ENCODE data around the gene ITIH3.

ITIH3 gene

DNA sequence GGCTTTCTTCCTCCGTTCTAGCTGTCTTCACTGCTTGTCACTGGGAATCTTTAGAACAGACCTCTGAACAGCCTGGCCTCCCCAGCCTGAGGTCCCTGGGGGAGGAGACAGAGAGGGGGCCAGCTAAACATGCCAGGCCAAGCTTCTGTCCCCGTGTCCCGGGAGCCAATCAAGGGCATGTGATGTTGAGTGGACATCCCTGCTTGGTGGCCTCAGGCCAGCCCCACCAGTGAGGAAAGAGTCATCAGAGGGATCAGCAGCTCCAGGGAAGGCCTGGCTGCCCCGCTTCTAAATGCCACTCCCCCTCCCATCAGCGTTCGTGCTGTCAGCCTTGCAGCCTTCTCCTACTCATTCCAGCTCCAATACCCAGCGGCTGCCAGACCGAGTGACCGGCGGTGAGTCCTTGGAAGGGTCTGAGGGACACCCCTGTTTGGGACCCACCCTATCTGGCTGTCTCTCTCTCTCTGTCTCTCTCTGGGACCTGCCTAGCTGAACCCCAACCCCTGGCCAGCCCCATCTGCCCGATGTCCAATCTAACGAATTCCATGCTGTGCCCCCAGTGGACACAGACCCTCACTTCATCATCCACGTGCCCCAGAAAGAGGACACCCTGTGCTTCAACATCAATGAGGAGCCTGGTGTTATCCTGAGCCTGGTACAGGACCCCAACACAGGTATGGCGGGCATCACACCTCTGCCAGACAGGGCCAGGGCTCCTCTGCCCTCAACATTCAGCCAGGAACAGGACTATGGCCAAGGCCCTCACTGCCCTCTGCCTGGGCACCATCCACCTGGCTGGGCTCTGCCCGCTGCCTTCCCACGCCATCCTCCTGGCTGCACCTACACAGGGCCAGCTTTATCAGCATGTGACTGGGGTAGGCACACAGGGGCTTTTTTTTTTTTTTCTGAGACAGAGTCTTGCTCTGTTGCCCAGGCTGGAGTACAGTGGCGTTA lies 6.6 kb upstream of the ITIH3 start:
- no peak overlapping the region for H3K27ac ChIP-seq
- TF ChIP-seq, protein P1, sequence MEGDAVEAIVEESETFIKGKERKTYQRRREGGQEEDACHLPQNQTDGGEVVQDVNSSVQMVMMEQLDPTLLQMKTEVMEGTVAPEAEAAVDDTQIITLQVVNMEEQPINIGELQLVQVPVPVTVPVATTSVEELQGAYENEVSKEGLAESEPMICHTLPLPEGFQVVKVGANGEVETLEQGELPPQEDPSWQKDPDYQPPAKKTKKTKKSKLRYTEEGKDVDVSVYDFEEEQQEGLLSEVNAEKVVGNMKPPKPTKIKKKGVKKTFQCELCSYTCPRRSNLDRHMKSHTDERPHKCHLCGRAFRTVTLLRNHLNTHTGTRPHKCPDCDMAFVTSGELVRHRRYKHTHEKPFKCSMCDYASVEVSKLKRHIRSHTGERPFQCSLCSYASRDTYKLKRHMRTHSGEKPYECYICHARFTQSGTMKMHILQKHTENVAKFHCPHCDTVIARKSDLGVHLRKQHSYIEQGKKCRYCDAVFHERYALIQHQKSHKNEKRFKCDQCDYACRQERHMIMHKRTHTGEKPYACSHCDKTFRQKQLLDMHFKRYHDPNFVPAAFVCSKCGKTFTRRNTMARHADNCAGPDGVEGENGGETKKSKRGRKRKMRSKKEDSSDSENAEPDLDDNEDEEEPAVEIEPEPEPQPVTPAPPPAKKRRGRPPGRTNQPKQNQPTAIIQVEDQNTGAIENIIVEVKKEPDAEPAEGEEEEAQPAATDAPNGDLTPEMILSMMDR (IDR thresholded peaks at IDR 0.05) = no peak
- no peak for TF ChIP-seq ZFX (IDR thresholded peaks at IDR 0.05; ENCODE audit: borderline replicate concordance)

DNA sequence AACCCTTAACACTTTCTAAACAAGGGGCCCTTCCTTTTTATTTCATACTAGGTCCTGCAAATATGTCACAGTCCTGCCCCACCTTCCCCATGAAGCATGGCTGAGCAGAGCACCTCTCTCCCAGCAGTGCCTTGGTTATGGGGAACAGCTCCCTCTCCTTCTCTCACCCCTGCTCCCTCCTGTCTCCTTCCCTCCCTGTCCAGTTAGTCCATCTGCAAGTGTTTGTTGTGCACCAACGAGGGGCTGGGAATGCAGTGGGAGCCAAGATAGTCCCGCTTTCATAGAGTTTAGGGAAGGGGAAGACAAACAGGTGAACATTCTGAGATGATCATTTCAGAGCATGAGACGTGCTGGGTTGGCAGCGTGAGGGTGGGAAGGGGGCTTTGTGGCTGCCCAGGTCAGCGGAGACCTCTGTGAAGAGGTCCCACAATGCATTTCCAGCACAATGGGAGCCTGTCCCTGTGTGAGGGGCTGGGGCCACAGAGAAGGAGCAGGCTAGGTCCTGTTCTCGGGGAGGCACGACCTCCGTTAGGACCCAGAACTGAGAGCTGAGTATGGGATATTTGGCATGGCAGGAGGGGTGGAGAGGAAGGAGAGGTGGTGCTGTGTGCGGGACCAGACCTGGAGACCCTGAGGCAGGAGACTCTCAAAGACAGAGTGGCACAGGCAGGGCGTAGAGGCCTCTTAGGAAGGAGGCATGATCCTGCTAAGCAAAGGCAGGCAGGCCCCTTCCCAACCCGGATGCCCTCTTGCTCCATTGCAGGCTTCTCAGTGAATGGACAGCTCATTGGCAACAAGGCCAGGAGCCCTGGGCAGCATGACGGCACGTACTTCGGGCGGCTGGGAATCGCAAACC lies 5.5 kb upstream of the ITIH3 start:
- TF ChIP-seq, protein P1 (IDR thresholded peaks at IDR 0.05) = no peak
- TF ChIP-seq ZFX (IDR thresholded peaks at IDR 0.05; ENCODE audit: borderline replicate concordance) = no peak
- H3K27ac ChIP-seq = no peak overlapping the region

DNA sequence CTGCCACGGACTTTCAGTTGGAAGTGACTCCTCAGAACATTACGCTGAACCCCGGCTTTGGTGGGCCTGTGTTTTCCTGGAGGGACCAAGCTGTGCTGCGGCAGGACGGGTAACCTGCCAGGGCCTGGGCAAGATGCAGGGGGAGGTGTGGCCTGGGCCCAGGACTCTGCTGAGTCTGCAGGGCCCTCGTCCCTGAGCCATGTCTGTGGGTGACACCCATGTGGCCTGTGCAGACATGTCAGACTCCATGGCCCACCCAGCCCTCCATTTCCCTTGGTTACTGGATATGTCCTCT lies 4.9 kb upstream of the ITIH3 start:
- TF ChIP-seq ZFX (IDR thresholded peaks at IDR 0.05; ENCODE audit: borderline replicate concordance) = no peak
- TF ChIP-seq, protein P1 (IDR thresholded peaks at IDR 0.05) = no peak
- H3K27ac ChIP-seq = no peak overlapping the region

DNA sequence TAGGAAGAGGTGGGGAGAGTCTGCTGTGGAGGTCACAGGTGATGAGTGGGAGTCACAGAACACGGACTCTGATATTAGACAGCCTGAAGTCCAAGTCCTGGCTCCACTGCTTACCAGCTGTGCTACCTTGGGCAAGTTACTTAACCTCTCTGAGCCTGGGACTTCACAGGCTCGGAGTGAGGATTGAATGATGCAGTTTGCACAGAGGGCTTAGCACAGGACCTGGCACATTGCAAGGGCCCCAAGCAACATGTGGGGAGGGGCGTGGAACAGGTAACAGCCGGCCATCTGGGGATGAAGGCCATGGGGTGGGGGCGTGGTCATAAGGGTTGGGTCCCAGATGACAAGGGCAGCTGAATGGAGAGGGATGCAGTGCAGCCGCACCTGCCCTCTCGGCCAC lies 4.3 kb upstream of the ITIH3 start:
- no peak overlapping the region for H3K27ac ChIP-seq
- TF ChIP-seq, protein P1 (IDR thresholded peaks at IDR 0.05) = no peak
- TF ChIP-seq ZFX (IDR thresholded peaks at IDR 0.05; ENCODE audit: borderline replicate concordance) = no peak

DNA sequence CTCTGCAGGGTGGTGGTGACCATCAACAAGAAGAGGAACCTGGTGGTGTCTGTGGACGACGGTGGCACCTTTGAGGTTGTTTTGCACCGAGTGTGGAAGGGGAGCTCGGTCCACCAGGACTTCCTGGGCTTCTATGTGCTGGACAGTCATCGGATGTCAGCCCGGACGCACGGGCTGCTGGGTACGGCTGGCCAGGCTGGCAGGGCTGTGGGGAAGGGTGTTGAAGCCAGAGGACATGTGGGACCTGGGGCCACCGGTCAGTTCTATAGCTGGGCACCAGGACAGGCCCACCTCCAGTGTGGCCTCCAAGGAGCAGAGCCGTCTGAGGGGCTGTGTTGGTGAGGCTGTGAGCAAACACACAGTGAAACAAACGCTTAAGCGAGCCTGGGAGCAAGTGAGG lies 3.9 kb upstream of the ITIH3 start:
- H3K27ac ChIP-seq = no peak overlapping the region
- TF ChIP-seq ZFX (IDR thresholded peaks at IDR 0.05; ENCODE audit: borderline replicate concordance) = no peak
- TF ChIP-seq, protein P1 (IDR thresholded peaks at IDR 0.05) = no peak

DNA sequence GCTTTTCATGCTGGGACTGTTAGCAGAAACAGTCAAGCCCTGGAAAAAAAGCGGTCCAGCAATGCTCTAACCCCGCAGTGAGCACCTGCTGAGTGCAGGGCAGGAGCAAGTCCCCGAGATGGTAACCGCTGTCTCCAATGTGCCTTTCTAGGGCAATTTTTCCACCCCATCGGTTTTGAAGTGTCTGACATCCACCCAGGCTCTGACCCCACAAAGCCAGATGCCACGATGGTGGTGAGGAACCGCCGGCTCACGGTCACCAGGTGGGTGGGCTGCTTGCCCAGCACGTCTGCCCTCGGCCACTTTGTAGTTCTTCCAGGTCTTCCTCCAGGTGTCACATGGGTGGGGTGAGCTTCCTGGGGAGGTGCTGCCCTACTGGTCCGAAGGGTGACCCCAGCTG lies 3.2 kb upstream of the ITIH3 start:
- no peak overlapping the region for H3K27ac ChIP-seq
- TF ChIP-seq ZFX (IDR thresholded peaks at IDR 0.05; ENCODE audit: borderline replicate concordance) = no peak
- TF ChIP-seq, protein P1 (IDR thresholded peaks at IDR 0.05) = no peak

DNA sequence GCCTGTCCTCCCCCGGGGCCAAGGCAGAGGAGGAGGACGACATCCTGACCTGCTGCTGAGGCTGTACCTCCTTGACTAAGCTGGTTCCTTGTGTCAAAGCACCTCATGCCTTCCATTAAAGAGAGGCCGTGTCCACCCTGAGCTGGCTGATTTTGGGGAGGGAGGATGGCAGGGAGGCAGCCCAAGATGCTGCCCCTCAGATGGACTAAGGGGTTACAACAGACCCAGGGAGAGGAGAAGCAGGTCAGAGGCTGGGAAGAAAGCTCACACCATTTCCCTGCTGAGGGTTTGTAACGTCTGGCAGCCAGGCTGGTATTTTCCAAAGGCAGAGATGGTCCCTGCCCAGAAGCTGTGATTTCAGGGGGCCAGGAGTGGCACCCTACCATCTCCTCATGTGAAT lies 2.7 kb upstream of the ITIH3 start:
- no peak overlapping the region for H3K27ac ChIP-seq
- TF ChIP-seq, protein P1 (IDR thresholded peaks at IDR 0.05) = no peak
- no peak for TF ChIP-seq ZFX (IDR thresholded peaks at IDR 0.05; ENCODE audit: borderline replicate concordance)

Data from 22Rv1 (cell line).